K562 (cell line): ENCODE measurements around the gene CPTP. TPM values are rescaled to one million over a fixed set of nuclear protein-coding genes. Genes with fewer than 3 reads are reported as not detected.

Experiments
- CTBP1 ChIP-seq: fragments of 450-650 bp; IDR thresholded peaks from 2 replicates; pipeline ENCODE4 v1.6.1; 2016; ENCODE audit warnings: borderline replicate concordance
- ERF ChIP-seq: fragments of 450-650 bp; formaldehyde crosslinking; IDR thresholded peaks from 2 replicates; pipeline ENCODE4 v1.4.0; 2020; ENCODE audit warnings: mild to moderate bottlenecking, mixed read lengths
- HNRNPLL ChIP-seq: fragments of 200-400 bp; formaldehyde crosslinking; IDR thresholded peaks from 2 replicates; pipeline ENCODE4 v1.6.1; 2017; ENCODE audit warnings: low read length, low read depth, mild to moderate bottlenecking; ENCODE audit not compliant: poor library complexity, severe bottlenecking
- KDM5B ChIP-seq: fragments of 200-600 bp; sonication (generic); IDR thresholded peaks from 2 replicates; pipeline ENCODE4 v1.6.1; 2012; ENCODE audit warnings: low read depth, mild to moderate bottlenecking, moderate library complexity, low read length, control low read depth, inconsistent platforms; ENCODE audit not compliant: insufficient replicate concordance
- MTA3 ChIP-seq: fragments of 450-650 bp; formaldehyde crosslinking; IDR thresholded peaks from 2 replicates; pipeline ENCODE4 v1.6.1; 2017; ENCODE audit warnings: mild to moderate bottlenecking, borderline replicate concordance
- NCOR1 ChIP-seq: fragments of 450-650 bp; IDR thresholded peaks from 2 replicates; pipeline ENCODE4 v1.6.1; 2016; ENCODE audit warnings: mild to moderate bottlenecking, moderate library complexity
- TAF1 ChIP-seq: IDR thresholded peaks from 2 replicates; pipeline ENCODE4 v1.6.1; 2011; ENCODE audit warnings: mild to moderate bottlenecking, low read length, moderate library complexity; ENCODE audit not compliant: insufficient read depth, control insufficient read depth, severe bottlenecking; ENCODE audit errors: extremely low read depth
- TEAD1 ChIP-seq, 2 experiments: fragments of 450-650 bp in 1 of 2; sonication (generic) in 1 of 2; formaldehyde crosslinking; IDR thresholded peaks; 2 replicates each; pipeline versions ENCODE4 v1.4.0 to v1.8.0; 2020 to 2022; ENCODE audit warnings: mild to moderate bottlenecking in 2 of 2, missing genetic modification reagents in 1 of 2
- U2AF2 ChIP-seq: fragments of 200-400 bp; formaldehyde crosslinking; optimal IDR thresholded peaks from 2 replicates; pipeline ENCODE3; 2017; ENCODE audit warnings: low read depth, mild to moderate bottlenecking, low read length
- ZNF511 ChIP-seq: sonication (generic); formaldehyde crosslinking; IDR thresholded peaks from 2 replicates; pipeline ENCODE4 v1.8.0; 2022; ENCODE audit warnings: mild to moderate bottlenecking, missing genetic modification reagents
- ZNF76 ChIP-seq: fragments of 250-450 bp; sonication (Bioruptor Pico); IDR thresholded peaks from 2 replicates; pipeline ENCODE4 v1.4.0; 2020; ENCODE audit warnings: mild to moderate bottlenecking, moderate library complexity, borderline replicate concordance
- polyA plus RNA-seq, 8 experiments: library from polyadenylated mRNA; depleted of rRNA in 4 of 8; stranded (reverse) in 5 of 8; unstranded in 3 of 8; fragments of >200 nt; fragmentation: Nextera tagmentation in 2 of 8; fragmentation: Illumina TruSeq in 1 of 8; extraction: Ambion mirVana in 2 of 8; extraction: Trizol in 1 of 8; gene quantifications; 2 replicates each; pipeline versions ENCODE4 v1.2.1 to v1.2.3, GENCODE V29; 2011 to 2014; ENCODE audit warnings: inconsistent platforms in 1 of 8, missing spikeins in 1 of 8
- total RNA-seq, 7 experiments: library from RNA; depleted of rRNA in 6 of 7; stranded (reverse); fragments of >200 nt in 6 of 7; fragmentation: Illumina TruSeq in 2 of 7; extraction: Trizol in 2 of 7; gene quantifications; 2 replicates each; pipeline versions ENCODE4 v1.2.1 to v1.2.3, GENCODE V29; 2011 to 2021; ENCODE audit warnings: low replicate concordance in 1 of 7
- TF ChIP-seq, protein P1 (sequence below): sonication (generic); formaldehyde crosslinking; IDR thresholded peaks from 2 replicates; pipeline ENCODE4 v1.8.0; 2022; ENCODE audit warnings: mild to moderate bottlenecking, missing genetic modification reagents
- TF ChIP-seq, protein P2 (sequence below), 2 experiments: fragments of 450-650 bp; conservative IDR thresholded peaks; 2 replicates each; pipeline ENCODE4 v1.6.1; 2017; ENCODE audit warnings: mild to moderate bottlenecking in 2 of 2, moderate library complexity in 2 of 2

CPTP gene
- total and polyA plus RNA-seq, 9 of the 15 experiments (the other 6 are each of a cell fraction or from before 2014, with no cell fraction given), result 0.11 to 25.8 (median 3.5) TPM

- TF ChIP-seq, protein P1, sequence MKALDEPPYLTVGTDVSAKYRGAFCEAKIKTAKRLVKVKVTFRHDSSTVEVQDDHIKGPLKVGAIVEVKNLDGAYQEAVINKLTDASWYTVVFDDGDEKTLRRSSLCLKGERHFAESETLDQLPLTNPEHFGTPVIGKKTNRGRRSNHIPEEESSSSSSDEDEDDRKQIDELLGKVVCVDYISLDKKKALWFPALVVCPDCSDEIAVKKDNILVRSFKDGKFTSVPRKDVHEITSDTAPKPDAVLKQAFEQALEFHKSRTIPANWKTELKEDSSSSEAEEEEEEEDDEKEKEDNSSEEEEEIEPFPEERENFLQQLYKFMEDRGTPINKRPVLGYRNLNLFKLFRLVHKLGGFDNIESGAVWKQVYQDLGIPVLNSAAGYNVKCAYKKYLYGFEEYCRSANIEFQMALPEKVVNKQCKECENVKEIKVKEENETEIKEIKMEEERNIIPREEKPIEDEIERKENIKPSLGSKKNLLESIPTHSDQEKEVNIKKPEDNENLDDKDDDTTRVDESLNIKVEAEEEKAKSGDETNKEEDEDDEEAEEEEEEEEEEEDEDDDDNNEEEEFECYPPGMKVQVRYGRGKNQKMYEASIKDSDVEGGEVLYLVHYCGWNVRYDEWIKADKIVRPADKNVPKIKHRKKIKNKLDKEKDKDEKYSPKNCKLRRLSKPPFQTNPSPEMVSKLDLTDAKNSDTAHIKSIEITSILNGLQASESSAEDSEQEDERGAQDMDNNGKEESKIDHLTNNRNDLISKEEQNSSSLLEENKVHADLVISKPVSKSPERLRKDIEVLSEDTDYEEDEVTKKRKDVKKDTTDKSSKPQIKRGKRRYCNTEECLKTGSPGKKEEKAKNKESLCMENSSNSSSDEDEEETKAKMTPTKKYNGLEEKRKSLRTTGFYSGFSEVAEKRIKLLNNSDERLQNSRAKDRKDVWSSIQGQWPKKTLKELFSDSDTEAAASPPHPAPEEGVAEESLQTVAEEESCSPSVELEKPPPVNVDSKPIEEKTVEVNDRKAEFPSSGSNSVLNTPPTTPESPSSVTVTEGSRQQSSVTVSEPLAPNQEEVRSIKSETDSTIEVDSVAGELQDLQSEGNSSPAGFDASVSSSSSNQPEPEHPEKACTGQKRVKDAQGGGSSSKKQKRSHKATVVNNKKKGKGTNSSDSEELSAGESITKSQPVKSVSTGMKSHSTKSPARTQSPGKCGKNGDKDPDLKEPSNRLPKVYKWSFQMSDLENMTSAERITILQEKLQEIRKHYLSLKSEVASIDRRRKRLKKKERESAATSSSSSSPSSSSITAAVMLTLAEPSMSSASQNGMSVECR (CRISPR knock-in tag), result peak; percentile 84; the same call in 1 of the 2 replicates
- TF ChIP-seq ERF (CRISPR knock-in tag) (peak; percentile 95), CTBP1 (peak; percentile 90), ZNF76 (CRISPR knock-in tag) (peak; percentile 68; the same call in 1 of the 2 replicates), TAF1 (peak; percentile 53), MTA3 (peak; percentile 76; the same call in 1 of the 2 replicates), ZNF511 (peak; percentile 83; the same call in 1 of the 2 replicates), HNRNPLL (no peak), KDM5B (peak; percentile 69), TEAD1 (CRISPR knock-in tag; IDR thresholded peaks at IDR 0.05) (peak in 1 of 2 experiments; percentile 44; a peak in 1 of 4 replicates), NCOR1 (no peak), U2AF2 (no peak)
- TF ChIP-seq, protein P2, sequence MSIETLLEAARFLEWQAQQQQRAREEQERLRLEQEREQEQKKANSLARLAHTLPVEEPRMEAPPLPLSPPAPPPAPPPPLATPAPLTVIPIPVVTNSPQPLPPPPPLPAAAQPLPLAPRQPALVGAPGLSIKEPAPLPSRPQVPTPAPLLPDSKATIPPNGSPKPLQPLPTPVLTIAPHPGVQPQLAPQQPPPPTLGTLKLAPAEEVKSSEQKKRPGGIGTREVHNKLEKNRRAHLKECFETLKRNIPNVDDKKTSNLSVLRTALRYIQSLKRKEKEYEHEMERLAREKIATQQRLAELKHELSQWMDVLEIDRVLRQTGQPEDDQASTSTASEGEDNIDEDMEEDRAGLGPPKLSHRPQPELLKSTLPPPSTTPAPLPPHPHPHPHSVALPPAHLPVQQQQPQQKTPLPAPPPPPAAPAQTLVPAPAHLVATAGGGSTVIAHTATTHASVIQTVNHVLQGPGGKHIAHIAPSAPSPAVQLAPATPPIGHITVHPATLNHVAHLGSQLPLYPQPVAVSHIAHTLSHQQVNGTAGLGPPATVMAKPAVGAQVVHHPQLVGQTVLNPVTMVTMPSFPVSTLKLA (conservative IDR thresholded peaks at IDR 0.05), result peak in 1 of 2 experiments; percentile 41; a peak in 1 of 4 replicates
These were observed 24.8 kb downstream of the CPTP start, which contains the start of gene DVL1 (continued) for GRCh38 chr1:1349256-1350012.
